ENCODE results near the gene CELA2B.

GRCh38 chr1:15475752-15476314 lies at the start of gene CELA2B:
- no peak for TF ChIP-seq SUZ12 (IDR thresholded peaks at IDR 0.05; ENCODE audit: extremely low read depth, insufficient read depth, insufficient read length)
- TF ChIP-seq ZNF274 (IDR thresholded peaks at IDR 0.05; ENCODE audit: low read depth, low read length), result no peak
- TF ChIP-seq YY1 (IDR thresholded peaks at IDR 0.05; ENCODE audit: insufficient read depth, insufficient read length), result no peak

Data from NT2/D1 (cell line).